Prostate gland (tissue), 2 donors: ENCODE measurements around the gene OTOA. TPM values are rescaled to one million over a fixed set of nuclear protein-coding genes. Genes with fewer than 3 reads are reported as not detected.
A peak's percentile ranks its signal among the peaks of the same experiment; 100 is the strongest.

Experiments
- DNase-seq: peaks from one replicate; pipeline ENCODE4 v3.0.0-alpha.2; 2019; ENCODE audit warnings: low spot score
- H3K27ac ChIP-seq, 2 donors: fragments of 200-600 bp; sonication (generic); 2 replicates each; pipeline ENCODE4 v1.5.1; 2017 to 2019
- H3K27me3 ChIP-seq: fragments of 200-600 bp; sonication (generic); replicated peaks from 2 replicates; pipeline ENCODE4 v1.5.1; 2019; ENCODE audit not compliant: insufficient read depth
- H3K36me3 ChIP-seq, 2 donors: fragments of 200-600 bp; sonication (generic); 1 replicate in 1 of 2; 2 replicates in 1 of 2; pipeline versions ENCODE4 v1.5.1 to v1.8.1; 2017 to 2019
- H3K4me1 ChIP-seq: fragments of 200-600 bp; sonication (generic); replicated peaks from 2 replicates; pipeline ENCODE4 v1.5.1; 2019
- H3K4me3 ChIP-seq, 2 donors: fragments of 200-600 bp; sonication (generic); 2 replicates each; pipeline ENCODE4 v1.5.1; 2017 to 2019
- H3K9me3 ChIP-seq: fragments of 200-600 bp; sonication (generic); 2 replicates; pipeline ENCODE4 v1.5.1; 2017
- CTCF ChIP-seq, 4 experiments: fragments of 200-600 bp in 2 of 4; fragments of 450-650 bp in 2 of 4; sonication (generic) in 2 of 4; IDR thresholded peaks; 1 replicate in 3 of 4; 2 replicates in 1 of 4; pipeline ENCODE4 v1.5.1; 2016 to 2019; ENCODE audit warnings: antibody characterized with exemption in 4 of 4, mild to moderate bottlenecking in 2 of 4, moderate library complexity in 2 of 4
- POLR2A ChIP-seq: fragments of 450-650 bp; IDR thresholded peaks from one replicate; pipeline ENCODE4 v1.6.1; 2016; ENCODE audit warnings: antibody characterized with exemption, mild to moderate bottlenecking
- POLR2AphosphoS5 ChIP-seq: sonication (generic); formaldehyde crosslinking; IDR thresholded peaks from one replicate; pipeline ENCODE4 v1.6.1; 2017; ENCODE audit warnings: antibody characterized with exemption
- WGBS: methylation state at CpG from one replicate; pipeline ENCODE4 v1.1.5; 2018; 5-methylcytosine and 5-hydroxymethylcytosine counted together
- intact Hi-C: fragments of 100-400 bp; cut with DNase I; formaldehyde crosslinking; loops from one replicate; pipeline ENCODE4 v1.14.2; 2022
- total RNA-seq, 2 donors: library from RNA; depleted of rRNA; stranded (reverse); fragments of >200 nt; gene quantifications; one replicate each; pipeline ENCODE4 v1.1.0, GENCODE V29; 2016

OTOA gene
- total RNA-seq, 2 donors from 2014 or later, result 0.68 TPM

GRCh38 chr16:21643785-21644184 lies 20.0 kb upstream of the OTOA start:
- no peak for DNase-seq
- H3K4me1 ChIP-seq, result no peaks in the 10 kb centered on the region
- no peaks in the 10 kb centered on the region for H3K27me3 ChIP-seq
- no peaks in the 10 kb centered on the region for H3K36me3 ChIP-seq
- H3K4me3 ChIP-seq, result no peak overlapping the region
- WGBS, result 96% methylated on average over 3 of the region's 3 CpGs
- no peaks in the 10 kb centered on the region for H3K9me3 ChIP-seq
- intact Hi-C loops, result loop anchor here (5.0 kb wide), 1 partner anchor 46 kb away; the partner anchor contains the start of gene METTL9
- TF ChIP-seq CTCF (IDR thresholded peaks at IDR 0.05) (no peak), POLR2A (no peak), POLR2AphosphoS5 (no peak)
- H3K27ac ChIP-seq, result no peak overlapping the region

- TF ChIP-seq POLR2A, result no peak
- no peak for TF ChIP-seq CTCF (IDR thresholded peaks at IDR 0.05)
- TF ChIP-seq POLR2AphosphoS5, result no peak
- Histone ChIP-seq H3K4me1 (no peaks in the 10 kb centered on the region), H3K4me3 (no peak overlapping the region), H3K27ac (no peak overlapping the region), H3K36me3 (no peaks in the 10 kb centered on the region), H3K27me3 (no peaks in the 10 kb centered on the region), H3K9me3 (no peaks in the 10 kb centered on the region)
- intact Hi-C loops, result loop anchor here (5.0 kb wide), 1 partner anchor 47 kb away; the partner anchor contains the start of gene METTL9
- WGBS, result 78% methylated on average over 4 of the region's 4 CpGs
- DNase-seq, result no peak
Measured at GRCh38 chr16:21644674-21645073, 19.1 kb upstream of the OTOA start.

- H3K4me1 ChIP-seq, result no peaks in the 10 kb centered on the region
- WGBS, result 85% methylated on average over 9 of the region's 9 CpGs
- TF ChIP-seq POLR2A (no peak), CTCF (IDR thresholded peaks at IDR 0.05) (no peak), POLR2AphosphoS5 (peak; percentile 4)
- no peaks in the 10 kb centered on the region for H3K27me3 ChIP-seq
- DNase-seq, result no peak
- H3K4me3 ChIP-seq, result no peak overlapping the region
- intact Hi-C loops, result no loop called here
- H3K9me3 ChIP-seq, result no peaks in the 10 kb centered on the region
- H3K27ac ChIP-seq, result no peak overlapping the region
- H3K36me3 ChIP-seq, result no peaks in the 10 kb centered on the region
Measured at GRCh38 chr16:21645261-21645721, 18.5 kb upstream of the OTOA start.

DNA sequence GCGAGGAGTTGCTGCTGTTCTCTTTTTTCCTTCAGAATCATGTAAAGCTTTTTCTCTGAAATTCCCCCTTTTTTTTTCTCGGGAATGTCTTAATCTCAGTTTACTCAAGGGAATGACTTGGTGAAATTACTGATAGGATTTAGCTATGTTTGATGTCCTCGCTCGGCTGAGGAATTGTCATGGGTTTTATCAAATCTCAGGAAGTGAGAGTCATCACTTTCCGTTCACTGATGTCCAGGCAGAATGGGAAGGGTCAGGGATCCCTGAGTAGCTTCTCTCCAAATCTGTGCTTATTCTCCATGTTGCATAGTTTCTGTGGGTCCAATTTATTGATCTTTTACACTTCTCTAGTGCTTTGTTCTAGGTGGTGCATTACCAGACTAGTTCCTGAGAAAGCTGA lies 17.7 kb upstream of the OTOA start:
- no peaks in the 10 kb centered on the region for H3K27me3 ChIP-seq
- H3K36me3 ChIP-seq, result no peaks in the 10 kb centered on the region
- H3K27ac ChIP-seq, result no peak overlapping the region
- H3K9me3 ChIP-seq, result no peaks in the 10 kb centered on the region
- WGBS, result 85% methylated on average over 5 of the region's 5 CpGs
- H3K4me3 ChIP-seq, result no peak overlapping the region
- intact Hi-C loops, result no loop called here
- no peak for DNase-seq
- no peaks in the 10 kb centered on the region for H3K4me1 ChIP-seq
- TF ChIP-seq POLR2A (no peak), CTCF (IDR thresholded peaks at IDR 0.05) (no peak), POLR2AphosphoS5 (no peak)

GRCh38 chr16:21646721-21647561 lies 16.8 kb upstream of the OTOA start:
- no peak overlapping the region for H3K27ac ChIP-seq
- 83% methylated on average over 18 of the region's 18 CpGs for WGBS
- no peaks in the 10 kb centered on the region for H3K27me3 ChIP-seq
- intact Hi-C loops, result no loop called here
- TF ChIP-seq CTCF (IDR thresholded peaks at IDR 0.05) (no peak), POLR2AphosphoS5 (no peak), POLR2A (no peak)
- no peak for DNase-seq
- H3K4me1 ChIP-seq, result no peaks in the 10 kb centered on the region
- no peaks in the 10 kb centered on the region for H3K9me3 ChIP-seq
- H3K36me3 ChIP-seq, result no peaks in the 10 kb centered on the region
- H3K4me3 ChIP-seq, result no peak overlapping the region
